Muscle layer of colon (tissue), 2 donors: ENCODE measurements around the gene ARV1.
A peak's percentile ranks its signal among the peaks of the same experiment; 100 is the strongest.

ENCODE experiments used
- H3K27ac ChIP-seq: one replicate; pipeline ENCODE4 v1.7.0; 2013; ENCODE audit warnings: low read depth, mild to moderate bottlenecking, low read length, moderate library complexity
- H3K27me3 ChIP-seq, 2 donors: one replicate each; pipeline ENCODE4 v1.7.0; 2013; ENCODE audit warnings: low read length in 2 of 2, mild to moderate bottlenecking in 2 of 2; ENCODE audit not compliant: insufficient read depth in 2 of 2, control insufficient read depth in 1 of 2
- H3K36me3 ChIP-seq: one replicate; pipeline ENCODE4 v1.7.0; 2013; ENCODE audit warnings: mild to moderate bottlenecking, low read length; ENCODE audit not compliant: insufficient read depth
- H3K4me1 ChIP-seq: one replicate; pipeline ENCODE4 v1.7.0; 2013; ENCODE audit warnings: mild to moderate bottlenecking, low read length; ENCODE audit not compliant: insufficient read depth
- H3K4me3 ChIP-seq, 2 donors: one replicate each; pipeline ENCODE4 v1.7.0; 2013; ENCODE audit warnings: low read length in 2 of 2, low read depth in 1 of 2, mild to moderate bottlenecking in 1 of 2, moderate library complexity in 1 of 2
- H3K9ac ChIP-seq: one replicate; pipeline ENCODE4 v1.7.0; 2013; ENCODE audit warnings: low read length
- H3K9me3 ChIP-seq: one replicate; pipeline ENCODE4 v1.7.0; 2013; ENCODE audit warnings: mild to moderate bottlenecking, low read length
- donor health status: abdominal sarcoma.
- donor health status: Adenocarcinoma of cecum.

ARV1 gene

GRCh38 chr1:230978491-230979388 is at the start of gene ARV1, which contains the start of gene TTC13:
ARV1 (plus strand) TSS chr1:230979094; CDS start chr1:230979106, 12 bp downstream.
TTC13 (minus strand) TSS chr1:230978861; CDS start chr1:230978830, 31 bp downstream.
- no peaks in the 10 kb centered on the region for H3K27me3 ChIP-seq
- peaks cover 17% of the 10 kb centered on the region for H3K36me3 ChIP-seq
- peaks cover 19% of the 10 kb centered on the region for H3K4me1 ChIP-seq
- H3K4me3 ChIP-seq: peak within 1 kb of the TSS; percentile 51 to 92
- H3K9me3 ChIP-seq: no peaks in the 10 kb centered on the region
- peak within 1 kb of the TSS; percentile 63 for H3K27ac ChIP-seq
- peak within 1 kb of the TSS; percentile 58 for H3K9ac ChIP-seq

GRCh38 chr1:230930986-230931385 is 47.9 kb upstream of the ARV1 start:
- no peaks in the 10 kb centered on the region for H3K4me1 ChIP-seq
- H3K4me3 ChIP-seq: no peak overlapping the region
- no peaks in the 10 kb centered on the region for H3K27me3 ChIP-seq
- H3K27ac ChIP-seq: no peak overlapping the region
- H3K9ac ChIP-seq: no peak overlapping the region
- H3K36me3 ChIP-seq: peaks cover 34% of the 10 kb centered on the region
- H3K9me3 ChIP-seq: no peaks in the 10 kb centered on the region

- Histone ChIP-seq H3K4me1 (no peaks in the 10 kb centered on the region), H3K9ac (no peak overlapping the region), H3K9me3 (no peaks in the 10 kb centered on the region), H3K4me3 (no peak overlapping the region), H3K27ac (no peak overlapping the region), H3K27me3 (no peaks in the 10 kb centered on the region), H3K36me3 (peaks cover 11% of the 10 kb centered on the region)
These were observed 43.0 kb upstream of the ARV1 start for GRCh38 chr1:230935852-230936251.

- peaks cover 6% of the 10 kb centered on the region for H3K36me3 ChIP-seq
- H3K27me3 ChIP-seq: no peaks in the 10 kb centered on the region
- no peak overlapping the region for H3K27ac ChIP-seq
- H3K4me3 ChIP-seq: no peak overlapping the region
- no peaks in the 10 kb centered on the region for H3K4me1 ChIP-seq
- no peak overlapping the region for H3K9ac ChIP-seq
- H3K9me3 ChIP-seq: no peaks in the 10 kb centered on the region
These were observed 42.4 kb upstream of the ARV1 start for GRCh38 chr1:230936475-230936874.

GRCh38 chr1:230937371-230937770 is 41.5 kb upstream of the ARV1 start:
- no peaks in the 10 kb centered on the region for H3K9me3 ChIP-seq
- no peak overlapping the region for H3K4me3 ChIP-seq
- no peaks in the 10 kb centered on the region for H3K27me3 ChIP-seq
- no peaks in the 10 kb centered on the region for H3K4me1 ChIP-seq
- H3K36me3 ChIP-seq: peaks cover 6% of the 10 kb centered on the region
- H3K27ac ChIP-seq: no peak overlapping the region
- no peak overlapping the region for H3K9ac ChIP-seq

- Histone ChIP-seq H3K9me3 (no peaks in the 10 kb centered on the region), H3K36me3 (peaks cover 6% of the 10 kb centered on the region), H3K27me3 (no peaks in the 10 kb centered on the region), H3K4me1 (no peaks in the 10 kb centered on the region), H3K27ac (no peak overlapping the region), H3K4me3 (no peak overlapping the region), H3K9ac (no peak overlapping the region)
These were observed 39.9 kb upstream of the ARV1 start for GRCh38 chr1:230938924-230939368.

GRCh38 chr1:230939806-230940489 is 38.9 kb upstream of the ARV1 start:
- Histone ChIP-seq H3K27me3 (no peaks in the 10 kb centered on the region), H3K36me3 (peaks cover 6% of the 10 kb centered on the region), H3K9me3 (no peaks in the 10 kb centered on the region), H3K9ac (no peak overlapping the region), H3K4me1 (no peaks in the 10 kb centered on the region), H3K4me3 (no peak overlapping the region), H3K27ac (no peak overlapping the region)

- H3K9ac ChIP-seq: no peak overlapping the region
- no peak overlapping the region for H3K4me3 ChIP-seq
- no peaks in the 10 kb centered on the region for H3K9me3 ChIP-seq
- no peaks in the 10 kb centered on the region for H3K27me3 ChIP-seq
- no peaks in the 10 kb centered on the region for H3K4me1 ChIP-seq
- H3K36me3 ChIP-seq: peaks cover under 1% of the 10 kb centered on the region
- H3K27ac ChIP-seq: no peak overlapping the region
These were observed 38.0 kb upstream of the ARV1 start for GRCh38 chr1:230940848-230941247.

- Histone ChIP-seq H3K27ac (no peak overlapping the region), H3K27me3 (no peaks in the 10 kb centered on the region), H3K4me1 (no peaks in the 10 kb centered on the region), H3K9ac (no peak overlapping the region), H3K36me3 (no peaks in the 10 kb centered on the region), H3K9me3 (no peaks in the 10 kb centered on the region), H3K4me3 (no peak overlapping the region)
These were observed 35.8 kb upstream of the ARV1 start for GRCh38 chr1:230943048-230943593.

- Histone ChIP-seq H3K9ac (no peak overlapping the region), H3K27me3 (no peaks in the 10 kb centered on the region), H3K4me1 (no peaks in the 10 kb centered on the region), H3K9me3 (no peaks in the 10 kb centered on the region), H3K27ac (no peak overlapping the region), H3K36me3 (no peaks in the 10 kb centered on the region), H3K4me3 (no peak overlapping the region)
These were observed 30.6 kb upstream of the ARV1 start for GRCh38 chr1:230948301-230948700.

GRCh38 chr1:230948903-230949302 is 30.0 kb upstream of the ARV1 start:
- H3K9ac ChIP-seq: no peak overlapping the region

More at GRCh38 chr1:230948903-230949302, 30.0 kb upstream of the ARV1 start:
- Histone ChIP-seq H3K4me3 (no peak overlapping the region), H3K9me3 (no peaks in the 10 kb centered on the region), H3K4me1 (no peaks in the 10 kb centered on the region), H3K27ac (no peak overlapping the region), H3K36me3 (no peaks in the 10 kb centered on the region), H3K27me3 (no peaks in the 10 kb centered on the region)
